Fibroblast of lung (primary cell): ENCODE data around the gene SLC66A1. TPM values are rescaled to one million over a fixed set of nuclear protein-coding genes. Genes with fewer than 3 reads are reported as not detected.

Experiments used
- DNase-seq, 2 donors: peaks; one replicate each; pipeline versions ENCODE4 v3.0.0 to v3.0.0-alpha.2; 2010; ENCODE audit warnings: low read depth in 2 of 2
- H2AFZ ChIP-seq: 2 replicates; pipeline ENCODE4 v1.5.1; 2012; ENCODE audit warnings: low read length, control low read depth, inconsistent platforms
- H3K27ac ChIP-seq: 2 replicates; pipeline ENCODE4 v1.5.1; 2011; ENCODE audit warnings: low read length, control low read depth; ENCODE audit not compliant: insufficient read depth
- H3K27me3 ChIP-seq: 2 replicates; pipeline ENCODE4 v1.5.1; 2011; ENCODE audit warnings: mild to moderate bottlenecking, low read length; ENCODE audit not compliant: control insufficient read depth, insufficient read depth
- H3K36me3 ChIP-seq: 2 replicates; pipeline ENCODE4 v1.5.1; 2011; ENCODE audit warnings: low read length; ENCODE audit not compliant: control insufficient read depth, insufficient read depth
- H3K4me1 ChIP-seq: 2 replicates; pipeline ENCODE4 v1.5.1; 2011; ENCODE audit warnings: low read length; ENCODE audit not compliant: control insufficient read depth, insufficient read depth; ENCODE audit errors: extremely low read depth
- H3K4me2 ChIP-seq: 2 replicates; pipeline ENCODE4 v1.5.1; 2011; ENCODE audit warnings: low read length, control low read depth; ENCODE audit not compliant: insufficient read depth; ENCODE audit errors: extremely low read depth
- H3K4me3 ChIP-seq, 4 experiments: fragments of 200-600 bp in 1 of 4; sonication (generic) in 1 of 4; replicated peaks in 1 of 4; 2 replicates each; pipeline ENCODE4 v1.5.1; 2011 to 2016; ENCODE audit warnings: low read length in 4 of 4, low read depth in 3 of 4, mild to moderate bottlenecking in 3 of 4, control low read depth in 2 of 4, inconsistent platforms in 1 of 4, mixed read lengths in 1 of 4; ENCODE audit not compliant: insufficient read depth in 1 of 4; ENCODE audit errors: control extremely low read depth in 1 of 4
- H3K79me2 ChIP-seq: 2 replicates; pipeline ENCODE4 v1.5.1; 2012; ENCODE audit warnings: mild to moderate bottlenecking, low read length, inconsistent platforms; ENCODE audit not compliant: control insufficient read depth, insufficient read depth
- H3K9ac ChIP-seq: 2 replicates; pipeline ENCODE4 v1.5.1; 2011; ENCODE audit warnings: mild to moderate bottlenecking, low read length, control low read depth; ENCODE audit not compliant: insufficient read depth
- H3K9me3 ChIP-seq: 2 replicates; pipeline ENCODE4 v1.5.1; 2012; ENCODE audit warnings: low read depth, low read length; ENCODE audit not compliant: control insufficient read depth, insufficient read depth
- H4K20me1 ChIP-seq: 2 replicates; pipeline ENCODE4 v1.5.1; 2011; ENCODE audit warnings: low read length; ENCODE audit not compliant: control insufficient read depth, insufficient read depth; ENCODE audit errors: extremely low read depth
- EZH2 ChIP-seq: IDR thresholded peaks from 2 replicates; pipeline ENCODE4 v1.5.1; 2012; ENCODE audit warnings: low read length, control low read depth, mild to moderate bottlenecking; ENCODE audit errors: missing control alignments
- polyA plus RNA-seq, 2 donors: library from polyadenylated mRNA; depleted of rRNA in 1 of 2; stranded (reverse) in 1 of 2; unstranded in 1 of 2; fragments of >200 nt; gene quantifications; 2 replicates each; pipeline ENCODE4 v1.2.1, GENCODE V29; 2011 to 2012; ENCODE audit warnings: missing spikeins in 1 of 2
- total RNA-seq: library from RNA; depleted of rRNA; stranded (reverse); fragments of >200 nt; gene quantifications from 2 replicates; pipeline ENCODE4 v1.2.1, GENCODE V29; 2014
- TF ChIP-seq, protein P1 (sequence below), 2 donors: IDR thresholded peaks in 1 of 2; conservative IDR thresholded peaks in 1 of 2; 1 replicate in 1 of 2; 2 replicates in 1 of 2; pipeline ENCODE4 v1.5.1; 2011 to 2012; ENCODE audit warnings: low read length in 2 of 2, control low read depth in 1 of 2, inconsistent platforms in 1 of 2, low read depth in 1 of 2, mild to moderate bottlenecking in 1 of 2

The SLC66A1 gene
- total and polyA plus RNA-seq, 2 donors (not counting 1 experiment from before 2014, with no cell fraction given), result 7.1 to 18.3 TPM

DNA sequence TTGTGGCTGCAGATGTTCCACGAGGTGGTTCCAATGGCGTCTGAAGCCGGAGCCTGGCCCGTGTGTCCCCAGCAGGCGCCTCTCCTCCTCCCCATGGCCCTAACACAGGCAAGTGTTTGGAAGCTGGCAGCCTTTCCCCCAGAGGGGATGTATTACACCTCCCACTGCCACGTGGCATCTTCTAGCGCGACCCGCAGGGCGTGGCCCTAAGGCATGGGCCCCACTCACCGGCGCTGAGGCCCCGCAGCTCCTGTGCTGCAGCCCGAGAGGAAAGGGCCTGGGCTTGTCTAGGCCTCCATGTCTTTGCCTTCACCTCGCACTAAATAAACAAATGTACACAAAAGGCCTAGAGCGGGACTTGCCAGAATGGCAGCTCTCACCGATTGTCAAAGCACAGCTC, 37.9 kb downstream of the SLC66A1 start:
- no peak for TF ChIP-seq EZH2
- TF ChIP-seq, protein P1, sequence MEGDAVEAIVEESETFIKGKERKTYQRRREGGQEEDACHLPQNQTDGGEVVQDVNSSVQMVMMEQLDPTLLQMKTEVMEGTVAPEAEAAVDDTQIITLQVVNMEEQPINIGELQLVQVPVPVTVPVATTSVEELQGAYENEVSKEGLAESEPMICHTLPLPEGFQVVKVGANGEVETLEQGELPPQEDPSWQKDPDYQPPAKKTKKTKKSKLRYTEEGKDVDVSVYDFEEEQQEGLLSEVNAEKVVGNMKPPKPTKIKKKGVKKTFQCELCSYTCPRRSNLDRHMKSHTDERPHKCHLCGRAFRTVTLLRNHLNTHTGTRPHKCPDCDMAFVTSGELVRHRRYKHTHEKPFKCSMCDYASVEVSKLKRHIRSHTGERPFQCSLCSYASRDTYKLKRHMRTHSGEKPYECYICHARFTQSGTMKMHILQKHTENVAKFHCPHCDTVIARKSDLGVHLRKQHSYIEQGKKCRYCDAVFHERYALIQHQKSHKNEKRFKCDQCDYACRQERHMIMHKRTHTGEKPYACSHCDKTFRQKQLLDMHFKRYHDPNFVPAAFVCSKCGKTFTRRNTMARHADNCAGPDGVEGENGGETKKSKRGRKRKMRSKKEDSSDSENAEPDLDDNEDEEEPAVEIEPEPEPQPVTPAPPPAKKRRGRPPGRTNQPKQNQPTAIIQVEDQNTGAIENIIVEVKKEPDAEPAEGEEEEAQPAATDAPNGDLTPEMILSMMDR (conservative IDR thresholded peaks at IDR 0.05 in 1 of 2, IDR thresholded peaks at IDR 0.05 in 1 of 2; ENCODE audit: low read depth in 1 of 2, low read length in 2 of 2), result no peak
- Histone ChIP-seq H3K4me1 (peaks cover 10% of the 10 kb centered on the region), H3K27ac (no peak overlapping the region), H3K4me3 (no peak overlapping the region), H3K9ac (no peak overlapping the region), H3K4me2 (no peak overlapping the region), H4K20me1 (no peaks in the 10 kb centered on the region), H3K79me2 (no peaks in the 10 kb centered on the region), H3K36me3 (peaks cover 26% of the 10 kb centered on the region), H3K27me3 (no peaks in the 10 kb centered on the region), H2AFZ (no peak overlapping the region), H3K9me3 (no peaks in the 10 kb centered on the region)
- DNase-seq, result no peak

DNA sequence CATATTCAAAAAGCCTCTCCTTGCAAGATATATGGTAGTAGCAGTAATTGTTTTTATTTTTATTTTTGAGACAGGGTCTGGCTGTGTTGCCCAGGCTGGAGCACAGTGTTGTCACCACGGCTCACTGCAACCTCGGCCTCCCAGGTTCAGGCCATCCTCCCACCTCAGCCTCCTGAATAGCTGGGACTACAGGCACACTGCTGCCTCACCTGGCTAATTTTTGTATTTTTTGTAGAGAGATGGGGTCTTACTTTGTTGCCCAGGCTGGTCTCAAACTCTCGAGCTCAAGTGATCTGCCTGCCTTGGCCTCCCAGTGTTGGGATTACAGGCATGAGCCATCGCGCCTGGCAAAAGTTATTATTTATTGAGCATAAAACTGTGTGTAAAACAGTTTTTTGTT, 38.4 kb downstream of the SLC66A1 start:
- Histone ChIP-seq H4K20me1 (no peaks in the 10 kb centered on the region), H3K27ac (no peak overlapping the region), H3K27me3 (no peaks in the 10 kb centered on the region), H3K4me3 (no peak overlapping the region), H2AFZ (no peak overlapping the region), H3K4me2 (no peak overlapping the region), H3K79me2 (no peaks in the 10 kb centered on the region), H3K9ac (no peak overlapping the region), H3K4me1 (peaks cover 10% of the 10 kb centered on the region), H3K36me3 (peaks cover 27% of the 10 kb centered on the region), H3K9me3 (no peaks in the 10 kb centered on the region)
- DNase-seq, result no peak
- TF ChIP-seq EZH2, result no peak
- TF ChIP-seq, protein P1 (conservative IDR thresholded peaks at IDR 0.05 in 1 of 2, IDR thresholded peaks at IDR 0.05 in 1 of 2; ENCODE audit: low read depth in 1 of 2, low read length in 2 of 2), result no peak

DNA sequence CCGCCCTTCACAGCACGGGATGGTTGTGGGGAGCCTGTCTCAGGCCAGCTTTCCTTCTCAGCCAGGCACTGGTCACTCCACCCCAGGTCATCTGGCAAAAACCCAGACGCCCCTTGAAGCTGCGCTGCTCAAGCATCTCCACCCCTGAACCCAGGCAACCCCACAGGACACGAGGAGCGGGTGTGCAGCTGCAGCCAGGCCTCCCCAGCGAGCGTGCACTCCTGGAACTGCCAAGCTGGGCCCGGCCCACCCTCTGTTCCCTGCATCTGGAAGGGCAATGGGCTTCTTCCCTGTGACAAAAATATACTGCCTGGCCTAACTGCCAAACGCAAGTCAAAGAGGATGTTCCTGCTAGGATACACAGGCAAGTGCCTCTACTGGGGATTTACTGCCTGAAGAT, 39.7 kb downstream of the SLC66A1 start:
- Histone ChIP-seq H3K27me3 (no peaks in the 10 kb centered on the region), H3K4me2 (no peak overlapping the region), H3K36me3 (peaks cover 32% of the 10 kb centered on the region), H3K9me3 (no peaks in the 10 kb centered on the region), H3K4me1 (peaks cover 10% of the 10 kb centered on the region), H3K9ac (no peak overlapping the region), H4K20me1 (no peaks in the 10 kb centered on the region), H3K27ac (no peak overlapping the region), H3K79me2 (no peaks in the 10 kb centered on the region), H2AFZ (no peak overlapping the region), H3K4me3 (no peak overlapping the region)
- no peak for DNase-seq
- TF ChIP-seq EZH2, result no peak
- TF ChIP-seq, protein P1 (conservative IDR thresholded peaks at IDR 0.05 in 1 of 2, IDR thresholded peaks at IDR 0.05 in 1 of 2; ENCODE audit: low read depth in 1 of 2, low read length in 2 of 2), result no peak
